HG02981 (cell line): ENCODE measurements around the gene GAGE12J.
"Not testable (repeated sequence)": the region's sequence is repeated elsewhere in the genome, so short reads cannot be mapped to it uniquely, and the experiment has no call there.

Source experiments
- ATAC-seq: cut with Tn5 transposase; IDR thresholded peaks from one replicate; pipeline ENCODE4 v1.9.1; 2021; ENCODE audit warnings: mild to moderate bottlenecking, moderate library complexity; ENCODE audit not compliant: unreplicated experiment

The GAGE12J gene

DNA sequence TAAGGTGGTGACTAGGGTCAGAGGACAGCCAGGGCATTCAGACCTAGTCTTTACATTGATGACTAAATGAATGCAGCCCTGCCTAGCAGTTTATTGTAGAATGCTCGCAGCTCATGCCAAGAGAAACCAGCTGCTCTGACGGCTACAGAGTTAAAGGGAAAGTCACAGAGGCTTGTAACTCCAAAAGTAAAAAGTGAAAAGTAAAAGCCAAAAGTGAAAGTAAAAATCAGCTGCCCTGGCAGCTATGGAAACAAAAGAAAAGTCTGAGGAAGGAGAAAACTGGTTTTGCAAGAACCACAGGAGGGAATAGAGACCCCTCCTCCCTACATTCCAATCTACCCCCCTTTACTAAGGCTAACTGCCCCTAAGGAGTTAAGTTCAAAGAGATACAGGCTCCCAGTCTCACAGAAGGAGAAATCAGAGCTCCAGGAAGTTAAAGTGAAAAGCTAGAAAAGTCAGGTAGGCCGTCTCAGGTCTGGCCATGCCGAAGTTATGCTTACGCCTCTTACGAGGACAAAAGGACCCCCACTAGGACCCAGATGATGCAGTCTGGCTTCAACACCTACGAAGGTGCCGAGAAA lies 12.3 kb upstream of the GAGE12J start:
- ATAC-seq, result no peak

DNA sequence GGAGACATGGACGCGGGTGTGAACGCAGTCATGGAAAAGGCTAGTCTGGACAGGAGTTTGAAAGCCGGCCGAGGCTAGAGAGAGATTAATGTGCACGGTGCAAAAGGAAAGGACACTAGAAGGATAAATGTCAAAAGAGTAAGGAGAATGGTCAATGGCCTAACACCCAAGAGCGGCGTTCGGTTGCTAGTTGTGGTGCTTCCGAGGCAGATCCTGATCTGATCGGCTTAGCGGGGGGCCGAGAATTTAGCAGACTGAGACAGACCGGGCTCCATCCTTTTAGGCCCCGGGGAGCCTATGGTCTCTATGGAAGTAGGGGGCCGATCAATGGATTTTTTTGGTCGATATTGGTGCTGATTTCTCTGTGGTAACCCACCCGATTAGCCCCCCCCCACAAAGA lies 11.5 kb upstream of the GAGE12J start:
- no peak for ATAC-seq

GRCh38 chrX:49312176-49312575 lies 9.7 kb upstream of the GAGE12J start:
- ATAC-seq, result no peak

GRCh38 chrX:49316085-49316484 lies 5.8 kb upstream of the GAGE12J start:
- no peak for ATAC-seq

DNA sequence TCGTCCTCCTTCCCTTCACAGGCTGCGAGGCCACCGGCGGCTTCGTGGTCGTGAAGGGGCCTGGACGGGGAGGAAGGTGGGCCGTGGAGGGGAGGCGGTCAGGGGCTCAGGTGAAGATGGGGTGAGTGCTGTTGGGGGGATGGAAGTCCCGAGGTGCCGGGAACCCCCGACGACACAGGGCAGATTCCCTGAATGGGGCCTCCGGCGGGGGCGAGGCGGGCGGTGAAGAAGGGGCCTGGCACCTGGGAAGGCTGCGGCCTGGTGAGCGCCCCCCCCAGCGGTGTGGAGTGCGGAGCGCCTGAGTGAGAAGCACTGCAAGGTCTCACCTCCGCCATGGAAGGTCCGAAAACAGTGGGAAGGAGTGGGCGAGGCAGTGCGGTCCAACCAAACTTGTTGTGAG lies 429 bp downstream of the GAGE12J start:
- ATAC-seq, result not testable (repeated sequence)

DNA sequence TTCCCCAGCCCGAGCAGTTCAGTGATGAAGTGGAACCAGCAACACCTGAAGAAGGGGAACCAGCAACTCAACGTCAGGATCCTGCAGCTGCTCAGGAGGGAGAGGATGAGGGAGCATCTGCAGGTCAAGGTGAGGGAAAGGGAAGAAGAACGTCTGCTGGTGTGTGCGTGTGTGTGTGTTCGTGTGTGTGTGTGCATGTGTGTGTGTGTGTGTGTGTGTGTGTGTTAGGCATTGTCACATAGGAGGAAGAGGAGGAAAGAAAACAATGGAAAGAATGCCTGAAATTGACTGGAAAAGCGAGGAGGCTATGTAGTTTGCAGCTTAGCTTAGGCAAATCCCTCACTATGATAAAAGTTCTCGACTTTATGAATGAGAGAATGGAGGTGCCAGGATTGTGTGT lies 1.9 kb downstream of the GAGE12J start:
- ATAC-seq, result not testable (repeated sequence)

DNA sequence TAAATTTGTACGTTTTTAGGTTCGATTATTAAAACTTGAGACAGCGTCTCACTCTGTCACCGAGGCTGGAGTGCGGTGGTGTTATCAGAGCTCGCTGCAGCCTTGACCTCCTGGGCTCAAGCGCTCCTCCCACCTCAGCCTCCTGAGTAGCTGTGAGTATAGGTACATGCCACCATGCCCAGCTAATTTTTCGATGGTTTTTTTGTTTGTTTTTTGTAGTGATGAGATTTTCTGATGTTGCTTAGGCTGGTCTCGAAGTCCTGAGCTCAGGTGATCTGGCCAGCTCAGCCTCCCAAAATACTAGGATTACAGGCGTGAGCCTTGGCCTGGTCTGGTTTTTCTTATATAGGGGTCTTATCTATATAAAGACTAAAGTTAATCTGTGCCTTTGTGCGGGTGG lies 8.6 kb downstream of the GAGE12J start:
- not testable (repeated sequence) for ATAC-seq

- not testable (repeated sequence) for ATAC-seq
Measured at GRCh38 chrX:49331282-49331681, 9.4 kb downstream of the GAGE12J start, which contains the start of gene GAGE13. GAGE13 (plus strand) TSS chrX:49331582; CDS start chrX:49332738, 1,156 bp downstream.

GRCh38 chrX:49331841-49332240 lies 10.0 kb downstream of the GAGE12J start:
- not testable (repeated sequence) for ATAC-seq

GRCh38 chrX:49341449-49341848 lies 19.6 kb downstream of the GAGE12J start:
- not testable (repeated sequence) for ATAC-seq

GRCh38 chrX:49344496-49345175 lies 22.8 kb downstream of the GAGE12J start:
- ATAC-seq, result not testable (repeated sequence)

DNA sequence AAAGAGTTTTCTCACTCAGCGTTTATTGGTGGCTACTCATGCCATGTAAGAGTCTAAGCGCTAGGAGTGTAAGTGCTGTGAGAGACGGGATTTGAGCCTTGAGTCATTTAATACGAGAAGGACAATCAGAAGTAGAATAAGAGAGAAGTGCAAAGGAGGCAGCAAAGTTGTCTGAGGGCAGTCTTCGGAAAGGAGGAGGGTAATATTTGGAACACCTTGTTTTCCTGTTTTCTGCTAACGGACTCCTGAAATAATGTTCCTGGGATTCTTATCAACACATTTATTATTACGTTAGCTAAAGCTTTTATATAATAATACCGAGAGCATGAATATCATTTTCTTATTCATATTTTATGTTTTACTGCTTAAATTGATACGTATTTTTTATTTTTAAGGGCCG lies 23.6 kb downstream of the GAGE12J start:
- ATAC-seq, result not testable (repeated sequence)

- not testable (repeated sequence) for ATAC-seq
Measured at GRCh38 chrX:49346150-49346549, 24.3 kb downstream of the GAGE12J start.
